ENCODE results near the gene PTPRN2.

DNA sequence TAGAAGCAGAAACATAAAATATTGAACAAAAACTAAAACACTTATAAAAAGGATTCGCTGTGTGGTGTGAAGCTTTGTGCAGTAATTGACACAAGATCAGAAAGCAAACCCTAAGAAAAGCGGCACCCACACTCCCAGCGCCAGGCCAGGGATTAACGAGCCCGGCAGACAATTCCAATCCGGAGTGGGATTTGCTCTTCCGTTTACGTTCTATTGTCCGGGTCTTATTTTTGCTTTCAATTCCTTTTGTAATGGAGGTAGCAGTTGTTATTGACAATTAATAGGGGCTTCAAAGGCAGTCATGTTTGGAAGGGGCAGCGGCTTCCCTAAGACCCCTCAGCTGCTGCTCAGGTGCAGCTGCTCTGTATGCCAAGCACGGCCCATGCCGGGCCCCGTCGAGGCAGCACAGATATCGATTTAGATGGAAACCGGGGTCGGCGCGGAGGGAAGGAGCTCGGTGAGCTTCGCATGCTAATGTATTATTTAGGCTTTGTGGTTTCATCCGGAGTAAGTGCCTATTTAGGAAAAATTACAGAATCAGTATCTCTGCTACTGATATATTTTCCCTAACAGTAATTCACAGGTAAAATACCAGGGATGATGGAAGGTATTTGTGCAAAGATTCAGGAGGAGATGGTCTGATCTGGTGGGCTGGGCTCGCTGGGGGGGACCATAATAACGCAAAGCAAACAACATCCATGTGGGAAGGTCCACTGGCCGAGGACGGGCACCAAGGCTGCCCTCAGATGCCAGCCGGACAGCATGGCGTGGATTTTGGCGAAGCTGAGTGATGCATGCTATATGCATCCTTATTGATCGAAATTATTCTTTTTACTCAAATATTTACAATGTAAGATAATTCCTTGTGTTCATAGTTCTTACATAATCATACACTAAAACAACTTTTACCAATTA, 561.7 kb downstream of the PTPRN2 start:
- no peak for TF ChIP-seq EZH2 (IDR thresholded peaks at IDR 0.05; ENCODE audit: borderline replicate concordance, low read depth, low read length, poor library complexity, severe bottlenecking)
- TF ChIP-seq, protein P1, sequence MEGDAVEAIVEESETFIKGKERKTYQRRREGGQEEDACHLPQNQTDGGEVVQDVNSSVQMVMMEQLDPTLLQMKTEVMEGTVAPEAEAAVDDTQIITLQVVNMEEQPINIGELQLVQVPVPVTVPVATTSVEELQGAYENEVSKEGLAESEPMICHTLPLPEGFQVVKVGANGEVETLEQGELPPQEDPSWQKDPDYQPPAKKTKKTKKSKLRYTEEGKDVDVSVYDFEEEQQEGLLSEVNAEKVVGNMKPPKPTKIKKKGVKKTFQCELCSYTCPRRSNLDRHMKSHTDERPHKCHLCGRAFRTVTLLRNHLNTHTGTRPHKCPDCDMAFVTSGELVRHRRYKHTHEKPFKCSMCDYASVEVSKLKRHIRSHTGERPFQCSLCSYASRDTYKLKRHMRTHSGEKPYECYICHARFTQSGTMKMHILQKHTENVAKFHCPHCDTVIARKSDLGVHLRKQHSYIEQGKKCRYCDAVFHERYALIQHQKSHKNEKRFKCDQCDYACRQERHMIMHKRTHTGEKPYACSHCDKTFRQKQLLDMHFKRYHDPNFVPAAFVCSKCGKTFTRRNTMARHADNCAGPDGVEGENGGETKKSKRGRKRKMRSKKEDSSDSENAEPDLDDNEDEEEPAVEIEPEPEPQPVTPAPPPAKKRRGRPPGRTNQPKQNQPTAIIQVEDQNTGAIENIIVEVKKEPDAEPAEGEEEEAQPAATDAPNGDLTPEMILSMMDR (conservative IDR thresholded peaks at IDR 0.05; ENCODE audit: low read depth, low read length), result no peak

All from A673 (cell line).